Cerebellar cortex (tissue), 1 donor: ENCODE measurements around the gene DCTN3.

ENCODE experiments used
- DNase-seq: peaks from one replicate; pipeline ENCODE4 v3.0.0-alpha.2; 2015; ENCODE audit warnings: low spot score

Gene DCTN3

DNA sequence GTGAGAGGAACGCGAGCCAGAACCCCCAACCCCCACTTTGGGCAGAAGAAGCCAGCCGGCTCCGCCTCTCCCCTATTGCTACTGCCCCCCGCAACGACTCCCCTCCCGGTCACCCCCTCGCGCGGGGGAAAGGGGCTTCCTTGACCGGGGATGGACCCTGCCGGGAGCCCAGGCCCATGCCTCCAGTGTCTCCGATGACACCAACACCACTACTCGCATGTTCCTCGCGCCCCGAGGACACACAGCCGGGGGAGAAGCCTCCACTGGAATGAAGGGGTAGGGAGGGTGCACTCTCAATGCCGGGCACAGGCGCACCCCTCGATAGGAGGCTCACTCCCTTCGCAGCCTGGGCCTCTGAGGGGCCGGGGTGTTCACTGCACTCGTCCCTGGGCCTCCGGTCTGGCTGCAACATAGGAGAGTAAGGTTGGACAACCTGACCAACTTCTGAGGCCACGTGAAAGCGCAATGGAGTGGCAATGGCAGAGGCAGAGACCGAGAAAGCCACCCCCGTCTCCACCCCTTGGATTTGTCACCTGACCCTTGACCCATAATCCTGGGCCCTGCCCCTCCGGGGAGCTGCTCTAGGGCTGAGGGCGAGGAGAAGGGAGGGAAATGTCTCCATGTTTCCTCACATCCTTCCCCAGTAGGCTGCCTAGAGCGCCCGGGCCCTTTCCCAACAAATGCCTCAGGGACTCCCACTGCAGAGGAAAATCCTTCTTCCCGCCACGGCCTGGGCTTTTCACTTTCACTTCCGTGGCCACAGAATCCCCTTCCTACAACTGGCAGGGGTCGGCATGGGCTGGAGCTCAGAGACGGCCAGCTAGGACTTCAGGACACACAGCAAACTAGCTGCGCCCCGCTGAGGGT lies 29.7 kb downstream of the DCTN3 start:
- no peak for DNase-seq

DNA sequence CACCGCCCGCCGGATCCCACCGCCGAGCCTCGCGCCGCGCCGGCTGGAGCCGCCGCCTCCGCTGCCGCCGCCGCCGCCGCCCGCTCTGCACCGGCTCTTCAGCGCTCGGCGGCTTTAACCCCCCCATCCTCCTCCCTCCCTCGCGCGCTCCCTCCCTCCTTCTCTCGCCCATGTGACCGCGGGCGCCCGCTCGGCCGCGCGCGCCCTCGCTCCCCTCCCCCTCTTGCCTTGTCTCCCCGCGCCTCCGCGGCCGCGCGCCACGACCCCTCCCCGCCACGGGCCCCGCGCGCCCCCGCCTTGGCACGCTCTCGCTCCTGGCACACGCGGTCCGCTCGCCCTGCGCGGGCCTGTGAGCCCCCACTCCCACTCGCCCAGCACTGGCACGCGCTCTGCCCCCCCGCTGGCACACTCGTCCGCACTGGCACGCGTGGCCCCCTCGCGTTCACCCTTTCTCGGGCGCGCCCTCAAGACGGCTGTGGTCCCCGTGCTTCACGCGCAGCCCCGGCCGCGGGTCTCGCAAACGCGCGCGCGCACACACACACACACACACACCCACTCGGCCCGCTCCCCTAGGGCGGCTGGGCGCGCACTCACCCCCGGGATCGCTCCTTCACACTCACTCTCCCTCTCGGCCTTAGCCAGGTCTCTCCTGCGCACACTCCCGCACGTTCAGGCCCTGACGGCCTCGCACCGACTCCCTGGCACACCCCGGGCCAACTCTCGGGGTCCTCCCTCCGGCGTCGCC lies 30.5 kb downstream of the DCTN3 start, which contains the start of gene CNTFR:
Gene CNTFR (minus strand): TSS at position 89 of the 745 bp plus-strand sequence. CDS start 20,743 bp downstream, outside the sequence.
- peak; percentile 78 for DNase-seq

DNA sequence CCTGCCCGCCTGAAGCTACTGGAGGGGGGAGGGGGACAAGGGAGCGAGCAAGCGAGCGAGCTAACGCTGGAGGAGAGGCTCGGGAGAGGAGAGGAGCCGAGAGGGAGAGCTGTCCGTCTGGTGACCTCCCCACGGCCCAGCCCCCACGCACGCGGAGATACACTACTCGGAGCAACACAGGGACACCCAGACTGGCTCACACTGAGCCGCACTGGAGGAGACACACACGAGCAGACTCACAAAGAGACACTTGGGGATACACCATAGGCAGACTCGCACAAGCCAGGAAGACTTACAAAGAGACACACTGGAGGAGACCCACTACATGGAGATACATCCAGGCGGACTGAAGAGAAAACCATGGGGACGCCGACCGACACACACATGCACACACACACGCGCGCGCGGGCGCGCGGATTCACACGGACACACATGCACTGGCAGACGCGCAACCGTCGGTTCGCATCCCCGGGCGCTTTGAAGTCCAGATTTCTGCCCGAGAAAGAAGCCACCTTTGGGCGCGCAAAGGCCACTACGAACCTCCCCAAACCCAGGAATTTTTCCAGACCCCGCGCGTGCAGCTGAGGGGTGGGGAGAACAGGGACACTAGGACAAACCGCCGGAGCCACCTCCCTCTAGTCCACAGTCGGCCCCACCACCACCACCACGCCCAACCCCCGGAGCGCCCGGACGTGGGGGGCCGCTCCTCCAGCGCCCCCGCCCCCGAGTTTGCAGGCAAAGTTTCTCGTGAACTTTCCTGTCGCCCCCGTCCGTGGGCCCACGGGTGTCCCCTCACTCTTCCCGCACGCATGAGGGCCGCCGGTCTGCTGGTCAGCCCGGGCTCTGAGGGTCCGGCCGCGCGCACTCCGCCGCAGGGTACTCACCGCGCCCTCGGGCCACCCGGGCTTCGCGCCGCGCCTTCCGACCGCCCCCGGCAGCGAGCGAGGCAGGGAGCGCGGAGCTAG lies 31.3 kb downstream of the DCTN3 start:
- peak; percentile 69 for DNase-seq

DNA sequence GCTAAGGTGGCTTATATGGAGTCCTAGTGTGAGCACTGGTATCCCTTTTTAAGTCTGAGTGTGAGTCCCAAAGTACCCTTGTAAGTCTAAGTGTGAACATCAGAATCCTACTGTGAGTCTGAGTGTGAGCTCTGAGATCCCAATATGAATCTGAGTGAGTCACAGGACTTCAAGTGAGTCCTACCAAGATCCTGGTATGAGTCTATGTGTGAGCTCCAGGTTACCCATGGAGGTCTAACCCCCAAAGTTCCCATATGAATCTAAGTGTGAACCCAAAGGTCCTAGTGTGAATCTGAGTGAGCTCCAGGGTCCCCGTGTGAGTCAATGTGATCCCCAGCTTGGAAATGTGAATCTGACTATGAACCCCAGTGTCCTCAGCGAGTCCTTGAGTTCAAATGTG lies 33.0 kb downstream of the DCTN3 start:
- no peak for DNase-seq

DNA sequence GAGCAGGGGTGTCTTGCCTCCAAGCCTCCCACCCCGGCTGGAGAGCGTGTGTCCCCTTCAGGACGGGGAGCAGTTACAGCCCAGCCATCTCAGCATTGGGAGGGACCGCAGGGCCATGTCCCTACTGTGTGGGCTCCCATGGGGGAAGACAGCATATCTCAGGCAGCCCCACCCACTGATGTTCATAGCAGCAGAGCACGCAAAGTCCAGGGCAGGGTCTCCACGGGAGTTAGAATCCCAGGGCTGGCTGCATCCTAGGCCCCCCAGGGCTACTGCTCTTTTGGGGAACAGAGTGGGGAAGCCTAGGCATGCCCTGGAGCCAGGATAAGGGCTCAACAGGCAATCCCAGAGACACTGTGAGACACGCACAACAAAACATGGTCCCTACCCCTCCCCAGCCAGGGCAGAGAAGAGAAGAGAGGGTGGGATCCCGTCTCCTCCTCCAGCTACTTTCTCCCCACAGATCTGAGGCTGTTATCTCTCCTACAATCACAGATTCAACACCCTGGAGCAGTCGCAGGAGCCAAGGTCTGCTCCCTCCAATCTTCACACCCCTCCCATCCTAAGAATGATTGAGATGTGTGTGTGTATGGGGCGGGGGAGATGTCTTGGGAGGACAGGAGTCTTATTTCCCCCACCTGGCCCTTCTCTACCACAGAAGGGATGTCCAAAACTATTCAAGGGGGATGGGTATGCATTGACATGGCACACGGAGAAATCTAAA lies 34.2 kb downstream of the DCTN3 start:
- DNase-seq: no peak

DNA sequence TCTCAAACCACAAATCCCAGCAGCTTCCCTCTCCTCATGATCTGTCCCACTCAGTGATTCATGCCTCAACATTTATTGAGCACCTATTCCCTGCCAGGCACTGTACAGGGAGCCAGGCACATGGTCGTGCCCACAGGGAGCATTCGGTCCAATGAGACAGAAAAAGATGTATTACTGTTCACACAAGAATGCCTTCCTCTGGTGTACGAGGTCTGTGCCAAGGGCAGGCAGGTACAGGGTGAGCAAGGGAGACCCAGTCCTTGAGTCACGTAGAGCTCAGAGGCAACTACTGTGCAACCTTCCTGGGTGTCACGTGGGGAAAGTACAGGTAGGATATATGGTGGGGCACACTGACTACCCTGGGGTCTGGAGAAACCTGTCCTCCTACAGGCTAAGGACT lies 35.3 kb downstream of the DCTN3 start:
- no peak for DNase-seq

DNA sequence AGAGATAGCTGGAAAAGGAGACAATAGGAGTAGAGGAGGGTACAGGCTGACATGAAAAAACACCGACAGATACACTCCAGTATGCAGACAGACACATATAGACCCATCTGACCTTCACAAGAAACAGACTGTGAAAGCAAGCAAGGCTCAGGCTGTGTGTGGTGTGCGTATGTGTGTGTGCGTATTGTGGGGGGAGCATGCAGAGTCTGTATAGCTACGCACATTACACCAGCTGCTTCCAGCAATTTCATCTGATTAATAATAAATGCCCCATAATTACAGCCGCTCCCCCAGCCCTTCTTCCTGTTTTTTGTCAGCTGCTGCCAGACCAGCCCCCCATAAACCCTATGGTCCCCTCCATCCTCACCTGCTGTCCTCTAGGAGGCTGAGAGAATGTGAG lies 37.5 kb downstream of the DCTN3 start:
- no peak for DNase-seq

DNA sequence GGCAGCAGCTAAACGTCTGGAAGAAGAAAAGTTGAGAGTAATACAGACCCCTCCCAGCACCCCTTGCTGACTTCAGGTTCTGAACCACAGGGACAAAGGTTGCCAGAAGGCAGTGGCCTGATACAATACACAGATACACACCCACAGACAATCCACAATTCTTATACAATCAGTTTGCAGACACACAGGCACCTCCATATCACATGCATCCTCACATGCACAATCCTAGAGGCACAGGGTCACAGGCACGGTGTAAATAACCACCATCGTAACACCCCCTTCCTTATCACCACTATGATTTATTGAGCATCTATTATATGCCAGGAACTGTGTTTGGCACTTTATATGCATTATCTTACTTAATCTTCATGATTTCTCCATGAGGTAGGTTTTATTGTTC lies 39.0 kb downstream of the DCTN3 start:
- DNase-seq: no peak

DNA sequence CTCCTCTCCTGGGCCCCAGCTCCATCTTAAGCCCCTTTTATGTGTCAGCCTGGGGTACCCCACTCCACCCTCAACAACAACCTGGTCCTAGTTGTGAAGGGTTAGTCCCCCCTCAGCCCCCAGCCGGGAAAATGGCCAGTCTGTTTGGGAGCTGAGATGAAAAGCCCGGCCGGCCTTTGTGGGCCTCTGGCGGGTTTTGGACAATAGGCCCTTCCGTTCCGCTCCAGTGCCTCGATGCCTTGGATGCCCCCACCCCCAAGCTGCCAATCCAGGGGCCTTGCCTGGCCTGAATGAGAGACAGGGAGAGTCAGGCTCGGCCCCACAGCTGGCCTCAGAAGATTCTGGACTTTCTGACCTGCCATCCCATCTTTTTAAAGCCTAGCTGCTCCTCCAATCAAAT lies 39.9 kb downstream of the DCTN3 start:
- no peak for DNase-seq

DNA sequence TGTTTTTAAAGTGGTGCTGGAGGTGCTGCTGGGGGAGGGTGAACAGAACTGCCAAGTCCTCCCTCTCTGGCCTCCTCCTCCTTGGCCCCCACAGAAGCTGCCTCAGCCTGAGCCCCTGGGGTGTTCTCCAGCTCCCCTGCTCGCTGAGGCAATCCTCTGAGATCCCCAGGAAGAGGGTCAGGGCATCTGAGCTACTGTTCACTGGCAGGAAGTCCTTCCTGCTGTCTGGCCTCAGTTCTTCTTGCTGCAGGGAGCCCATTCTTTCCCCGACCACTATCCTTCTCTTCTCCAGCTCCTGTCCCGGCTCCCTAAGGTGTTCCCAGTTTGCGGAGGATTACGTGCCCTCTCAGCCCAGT lies 40.5 kb downstream of the DCTN3 start:
- no peak for DNase-seq

DNA sequence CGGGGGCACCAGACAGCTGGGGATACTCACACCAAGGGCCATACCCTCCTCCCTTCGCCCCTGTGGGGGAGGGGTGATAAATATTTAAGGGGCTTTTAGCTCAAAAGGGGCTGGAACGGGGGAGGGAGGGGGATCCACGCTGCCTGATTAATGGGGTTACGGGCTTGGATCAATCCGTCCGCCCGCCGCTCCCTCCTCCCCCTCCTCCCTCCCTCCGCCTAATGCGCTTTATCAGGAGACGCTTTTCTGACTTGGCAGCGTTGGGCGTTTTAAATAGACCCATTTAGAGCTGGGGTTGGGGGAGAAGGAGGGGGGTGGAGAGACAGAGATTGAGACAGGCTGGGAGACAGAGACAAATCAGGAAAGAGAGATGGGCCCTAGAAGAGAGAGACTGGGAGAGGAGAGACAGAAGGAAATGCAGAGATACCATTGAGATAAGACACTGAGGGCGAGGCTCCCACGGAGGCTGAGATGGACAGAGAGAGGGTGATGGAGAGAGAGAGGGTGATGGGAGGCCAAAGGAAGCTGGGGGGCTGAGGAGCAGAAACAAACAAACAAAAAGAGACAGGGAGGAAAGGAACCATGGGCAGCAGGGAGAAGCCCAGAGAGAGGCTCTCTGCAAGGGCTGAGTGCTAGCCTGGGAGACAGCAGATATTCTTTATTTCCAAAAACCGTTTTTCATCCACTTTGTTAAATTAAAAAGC lies 41.0 kb downstream of the DCTN3 start:
- DNase-seq: no peak

DNA sequence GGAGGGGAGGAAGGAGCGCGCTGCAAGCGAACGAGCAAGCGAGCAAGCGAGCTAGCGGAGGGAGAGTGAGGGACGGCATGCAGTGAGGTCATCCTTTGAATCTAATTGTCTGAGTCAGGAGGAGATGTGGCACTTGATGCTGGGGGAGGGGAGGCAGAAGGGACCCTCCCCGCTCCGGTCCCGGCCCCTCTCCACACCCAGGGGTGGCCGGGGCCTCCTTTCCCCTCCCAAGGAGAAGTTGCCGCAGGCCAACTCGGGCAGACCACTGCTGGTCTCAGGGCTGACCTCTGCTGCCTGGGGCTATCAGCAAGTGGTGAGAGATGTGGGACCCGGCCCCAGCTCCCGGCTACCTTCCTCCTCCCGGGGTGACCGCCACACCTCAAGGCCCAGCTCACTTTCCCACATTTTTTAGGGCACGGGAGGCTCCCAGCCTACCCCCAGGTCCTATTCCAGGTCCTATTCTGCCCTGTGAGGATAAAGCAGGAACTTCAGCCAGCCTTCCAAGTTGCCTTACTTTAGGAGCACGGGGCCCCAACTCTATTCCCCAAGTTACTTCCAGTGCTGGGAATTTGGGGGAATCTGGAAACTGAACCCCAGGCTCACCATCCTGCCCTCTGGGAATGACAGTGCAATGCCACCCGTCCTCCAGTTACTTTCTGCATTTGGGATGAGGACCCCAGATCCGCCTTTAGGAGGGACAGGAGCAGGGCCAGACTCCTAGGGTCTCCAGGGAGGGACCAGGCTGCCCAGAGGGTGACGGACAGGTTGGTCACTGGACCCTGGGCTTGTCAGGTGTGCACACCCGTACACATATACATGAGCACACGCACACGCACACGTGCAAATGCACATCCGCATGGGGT lies 41.8 kb downstream of the DCTN3 start:
- peak; percentile 57 for DNase-seq

DNA sequence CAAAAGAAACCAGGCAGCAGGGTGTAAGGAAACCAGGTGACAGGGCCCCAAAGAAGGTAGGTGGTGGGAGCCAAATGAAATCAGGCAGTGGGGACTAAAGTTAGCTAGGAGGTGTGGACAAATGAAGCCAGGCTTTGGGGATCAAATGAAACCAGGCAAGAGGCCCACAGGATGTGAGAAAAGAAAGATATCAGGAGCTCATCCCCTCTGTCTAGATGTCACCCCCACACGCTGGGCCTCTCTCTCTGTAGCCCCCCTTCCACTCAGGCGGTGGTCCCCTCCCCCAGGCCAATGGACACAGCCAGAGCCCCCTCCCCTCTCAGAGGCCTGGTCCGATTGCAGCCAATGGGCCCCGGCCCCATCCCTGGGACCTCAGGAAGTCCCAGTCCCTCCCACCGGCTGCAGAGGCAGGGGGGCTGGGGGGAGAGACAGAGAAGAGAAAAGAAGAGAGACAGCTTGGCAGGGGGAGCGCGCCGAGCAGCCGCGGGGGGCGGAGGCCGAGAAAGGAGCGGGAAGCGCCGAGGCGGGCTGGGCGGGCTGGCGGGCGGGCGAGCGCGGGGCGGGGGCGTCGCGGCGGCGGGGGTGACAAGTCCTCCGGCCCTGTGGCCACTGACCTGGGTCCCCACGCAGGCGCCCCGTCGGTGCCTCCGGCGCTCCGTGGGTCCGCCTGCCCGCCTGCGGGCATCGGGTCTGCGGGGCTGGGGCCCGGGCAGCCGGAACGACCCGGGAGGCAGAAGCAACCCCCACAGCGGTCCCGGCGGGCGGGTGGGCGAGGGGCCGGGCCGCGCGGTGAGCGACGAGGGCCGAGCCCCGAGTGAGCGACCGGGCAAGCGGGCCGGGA lies 42.7 kb downstream of the DCTN3 start:
- DNase-seq: no peak

DNA sequence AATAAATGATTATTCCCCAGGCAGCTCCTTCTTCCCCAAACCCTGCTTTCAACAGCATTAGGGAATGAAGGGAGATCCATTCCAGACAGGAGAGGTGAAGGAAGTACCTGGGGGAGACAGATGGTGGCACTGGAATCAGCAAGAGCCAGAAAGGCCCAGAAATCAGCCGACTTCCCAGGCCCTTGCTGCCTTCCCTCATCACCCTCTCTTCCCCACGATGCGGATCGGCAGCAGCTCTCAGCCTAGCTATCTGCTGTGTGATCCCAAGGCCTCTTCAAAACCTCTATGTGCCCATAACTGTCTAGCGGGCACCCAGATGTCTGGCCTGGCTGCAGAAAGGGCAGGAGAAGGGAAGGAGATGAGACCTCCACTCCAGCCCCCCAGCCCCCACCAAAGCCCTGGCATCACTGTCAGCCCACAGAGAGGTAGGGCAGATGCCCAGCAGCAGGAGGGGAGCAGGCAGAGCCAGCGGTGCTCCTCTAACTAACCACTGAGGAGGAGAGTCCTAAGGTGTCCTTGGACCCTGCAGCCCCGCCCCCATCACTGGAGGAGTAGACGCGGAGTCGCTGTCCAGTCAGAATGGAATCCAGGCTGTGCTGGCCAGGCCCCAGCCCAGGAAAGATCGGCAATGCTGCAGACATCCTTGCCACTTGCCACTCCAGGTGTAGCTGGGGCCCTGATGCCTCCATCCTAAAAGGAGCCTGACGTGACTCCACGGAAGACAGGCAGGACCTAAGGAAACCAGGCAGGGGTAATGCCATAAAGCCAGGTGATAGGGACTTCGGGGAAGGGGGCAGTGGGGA lies 43.5 kb downstream of the DCTN3 start:
- DNase-seq: peak; percentile 84

DNA sequence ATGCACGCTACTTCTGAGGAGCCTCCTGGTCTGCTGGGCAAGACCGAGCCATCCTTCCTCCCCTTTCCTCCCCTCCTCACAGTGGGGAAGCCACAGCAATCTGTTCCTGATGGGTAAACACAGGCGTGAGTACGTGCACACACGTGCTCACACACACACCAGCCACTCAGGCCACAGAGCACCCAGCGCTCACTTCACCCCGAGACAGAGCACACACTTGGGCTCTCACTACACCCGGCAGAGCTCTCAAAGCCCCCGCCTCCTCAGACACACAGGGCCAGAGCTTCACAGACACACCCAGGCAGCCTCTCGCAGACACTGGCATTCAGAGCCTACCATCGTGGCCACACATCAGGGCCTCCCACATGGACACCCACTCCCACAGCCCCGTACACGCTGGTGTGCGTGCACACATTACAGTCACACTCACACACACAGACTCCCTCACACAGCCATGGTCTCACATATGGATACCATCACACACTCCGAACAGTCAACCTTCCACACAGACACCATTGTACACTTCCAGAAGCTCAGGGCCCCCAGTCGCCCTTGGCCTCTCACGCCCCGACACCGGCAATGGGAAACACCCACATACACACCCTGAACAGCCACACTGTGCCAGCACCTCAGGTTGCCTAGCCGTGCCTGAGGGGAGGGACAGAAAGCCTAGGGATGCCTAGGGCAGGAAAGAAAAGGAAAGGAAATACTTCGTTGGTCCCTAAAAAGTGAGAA lies 44.3 kb downstream of the DCTN3 start:
- DNase-seq: peak; percentile 54

DNA sequence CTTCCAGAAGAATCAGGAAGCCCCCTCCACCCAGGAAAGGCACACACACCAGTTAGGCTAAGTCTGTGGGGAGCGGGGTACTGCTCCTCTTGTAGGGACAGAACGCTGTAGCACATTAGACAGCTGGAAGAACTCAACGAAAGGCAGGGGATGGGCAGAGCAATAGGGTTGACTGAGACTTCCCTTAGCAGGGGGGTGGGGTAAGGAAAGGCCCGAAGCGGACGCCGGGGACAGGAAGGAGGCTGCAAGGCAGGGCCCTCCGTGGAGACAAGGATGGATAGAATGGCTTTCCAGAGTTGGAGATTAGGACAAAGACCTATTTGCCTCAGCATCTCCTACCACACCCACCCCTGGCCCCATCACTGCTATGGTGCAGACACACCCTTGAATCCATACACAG lies 45.1 kb downstream of the DCTN3 start:
- no peak for DNase-seq

DNA sequence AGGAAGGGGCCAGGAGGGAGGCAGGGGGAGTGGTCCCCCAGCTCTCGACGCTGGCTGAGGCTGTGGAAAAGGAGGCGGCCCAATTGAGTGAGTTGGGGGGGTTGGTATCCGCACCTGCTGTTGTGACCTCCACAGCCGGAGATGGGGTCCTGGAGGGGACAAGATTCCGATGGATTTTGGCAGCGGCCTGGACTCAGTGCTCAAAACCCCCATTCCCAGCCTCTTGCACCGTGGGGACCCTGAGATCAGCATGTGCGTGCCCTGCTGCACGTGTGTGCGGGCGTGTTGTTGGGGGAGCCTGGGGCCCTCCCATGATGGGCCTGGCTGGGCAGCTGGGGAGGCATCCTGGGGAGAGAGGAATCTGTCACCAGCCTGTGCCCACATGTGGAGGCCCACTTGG lies 45.7 kb downstream of the DCTN3 start:
- no peak for DNase-seq
